NOMO-1 treated with DMSO at 0.1 percent for 48 hours (cell line): ENCODE data around the gene VSX2.
"Not testable (repeated sequence)": the region's sequence is repeated elsewhere in the genome, so short reads cannot be mapped to it uniquely, and the experiment has no call there.

Experiments
- DNase-seq: peaks from one replicate; lab custom pipeline; 2025; ENCODE audit not compliant: unreplicated experiment; lab: John Stamatoyannopoulos, UW

VSX2 gene

DNA sequence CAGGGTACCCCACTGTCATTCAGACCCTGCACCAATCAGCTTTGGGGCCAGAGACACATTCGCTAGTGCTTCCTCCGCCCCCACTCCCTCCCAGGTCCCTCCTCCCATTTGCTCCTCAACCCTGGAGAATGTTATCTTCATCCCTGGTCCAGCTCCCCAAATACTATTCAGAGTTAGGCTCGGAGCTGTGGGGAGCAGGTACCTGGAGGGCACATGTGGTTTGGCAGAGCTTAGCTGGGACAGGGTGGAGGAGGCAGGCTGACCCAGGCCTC is 19.5 kb downstream of the VSX2 start:
- no peak for DNase-seq

- no peak for DNase-seq
Observed at GRCh38 chr14:74259513-74259912, 20.3 kb downstream of the VSX2 start.

DNA sequence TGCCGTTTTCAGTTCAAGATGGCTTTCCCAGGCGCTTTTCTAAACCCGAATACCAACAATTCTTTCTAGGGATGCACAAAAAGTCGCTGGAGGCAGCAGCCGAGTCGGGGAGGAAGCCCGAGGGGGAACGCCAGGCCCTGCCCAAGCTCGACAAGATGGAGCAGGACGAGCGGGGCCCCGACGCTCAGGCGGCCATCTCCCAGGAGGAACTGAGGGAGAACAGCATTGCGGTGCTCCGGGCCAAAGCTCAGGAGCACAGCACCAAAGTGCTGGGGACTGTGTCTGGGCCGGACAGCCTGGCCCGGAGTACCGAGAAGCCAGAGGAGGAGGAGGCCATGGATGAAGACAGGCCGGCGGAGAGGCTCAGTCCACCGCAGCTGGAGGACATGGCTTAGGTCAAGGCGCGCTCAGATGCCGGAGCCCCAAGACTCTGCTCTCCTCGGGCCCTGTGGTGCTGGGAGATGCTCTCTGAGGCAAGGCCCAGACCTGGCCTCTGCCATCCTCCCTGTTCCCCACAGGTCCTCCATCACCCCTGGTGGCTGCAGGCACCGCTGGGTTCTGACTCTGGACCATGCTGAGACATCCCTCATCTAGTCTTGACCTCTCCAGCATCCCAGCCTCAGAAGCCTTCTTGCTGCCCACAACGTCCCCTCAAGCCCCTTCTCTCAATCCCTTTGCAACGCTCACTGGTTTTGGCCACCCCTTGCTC is 21.4 kb downstream of the VSX2 start:
- no peak for DNase-seq

GRCh38 chr14:74261288-74261687 is 22.0 kb downstream of the VSX2 start:
- no peak for DNase-seq

- no peak for DNase-seq
Observed at GRCh38 chr14:74262076-74262475, 22.8 kb downstream of the VSX2 start.

- DNase-seq: no peak
Observed at GRCh38 chr14:74263181-74263580, 23.9 kb downstream of the VSX2 start.

DNA sequence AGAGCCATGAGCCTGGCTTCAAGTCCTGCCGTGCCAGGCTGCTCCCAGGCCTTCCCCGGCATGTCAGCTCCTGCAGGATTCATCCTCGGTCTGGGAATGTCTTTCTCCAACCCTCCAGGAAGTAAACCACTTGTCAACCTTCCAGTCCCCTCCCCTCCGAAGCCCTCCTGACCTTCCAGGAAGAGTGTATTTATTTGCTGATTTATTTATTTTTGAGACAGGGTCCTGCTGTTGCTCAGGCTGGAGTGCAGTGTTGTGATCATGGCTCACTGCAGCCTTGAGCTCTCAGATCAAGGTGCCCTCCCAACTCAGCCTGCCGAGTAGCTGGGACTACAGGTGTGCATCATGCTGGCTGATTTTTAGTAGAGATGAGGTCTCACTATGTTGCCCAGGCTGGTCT is 24.7 kb downstream of the VSX2 start:
- DNase-seq: no peak

DNA sequence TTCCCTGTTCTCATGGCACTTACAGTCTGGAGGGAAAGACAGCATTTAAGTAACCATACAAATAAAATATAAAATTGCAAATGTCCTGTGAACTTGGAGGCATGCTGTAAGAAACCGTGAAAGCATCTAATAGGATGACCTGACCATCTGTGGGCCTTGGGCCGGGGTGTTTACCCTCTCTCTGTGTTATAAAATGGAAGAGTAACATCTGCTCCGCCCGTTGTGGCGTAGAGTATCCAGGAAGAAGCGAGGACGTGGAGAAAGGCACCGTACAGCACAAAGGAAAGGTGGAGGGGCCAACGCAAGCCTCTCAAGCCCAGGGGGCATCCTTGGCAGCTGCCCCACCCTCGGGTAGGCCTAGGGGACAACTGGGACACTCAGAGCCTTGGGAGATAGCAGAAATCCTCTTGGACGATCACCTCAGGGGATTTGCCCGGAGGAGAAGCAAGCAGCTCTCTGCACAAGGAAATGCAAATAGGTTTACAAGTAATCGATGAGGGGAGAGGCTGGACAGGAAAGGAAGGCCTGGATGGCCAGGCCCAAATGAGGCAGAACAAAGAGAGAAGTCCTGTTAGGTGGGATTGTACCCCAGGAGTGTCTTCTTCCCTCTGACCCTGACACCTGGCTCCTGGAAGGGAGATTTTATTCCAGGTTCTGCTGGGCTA is 26.2 kb downstream of the VSX2 start:
- no peak for DNase-seq

- DNase-seq: no peak
Observed at GRCh38 chr14:74267588-74267987, 28.3 kb downstream of the VSX2 start.

DNA sequence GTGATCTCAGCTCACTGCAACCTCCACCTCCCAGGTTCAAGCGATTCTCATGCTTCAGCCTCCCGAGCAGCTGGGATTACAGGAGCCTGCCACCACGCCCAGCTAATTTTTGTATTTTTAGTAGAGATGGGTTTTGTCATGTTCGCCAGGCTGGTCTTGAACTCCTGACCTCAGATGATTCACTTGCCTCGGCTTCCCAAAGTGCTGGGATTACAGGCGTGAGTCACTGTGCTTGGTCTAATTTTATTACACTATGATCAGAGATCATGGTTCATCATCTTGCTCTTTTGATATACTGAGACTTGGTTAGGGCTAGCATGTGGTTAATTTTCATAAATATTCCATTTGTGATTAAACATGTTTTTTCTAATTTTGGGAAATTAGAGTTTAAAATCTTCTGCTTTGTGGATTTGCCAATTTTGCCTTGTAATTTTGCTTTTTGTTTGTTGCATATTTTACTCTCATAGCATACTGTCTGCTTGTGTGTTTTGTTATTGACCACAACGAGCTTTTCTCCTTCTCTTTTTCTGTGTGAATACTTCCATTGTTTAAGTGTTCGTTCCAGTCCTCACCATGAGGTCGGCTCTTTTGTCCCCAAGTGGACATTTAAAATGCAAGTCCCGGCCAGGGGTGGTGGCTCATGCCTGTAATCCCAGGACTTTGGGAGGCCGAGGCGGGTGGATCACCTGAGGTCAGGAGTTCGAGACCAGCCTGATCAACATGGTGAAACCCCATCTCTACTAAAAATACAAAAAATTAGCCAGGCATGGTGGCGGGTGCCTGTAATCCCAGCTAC is 31.3 kb downstream of the VSX2 start:
- not testable (repeated sequence) for DNase-seq

DNA sequence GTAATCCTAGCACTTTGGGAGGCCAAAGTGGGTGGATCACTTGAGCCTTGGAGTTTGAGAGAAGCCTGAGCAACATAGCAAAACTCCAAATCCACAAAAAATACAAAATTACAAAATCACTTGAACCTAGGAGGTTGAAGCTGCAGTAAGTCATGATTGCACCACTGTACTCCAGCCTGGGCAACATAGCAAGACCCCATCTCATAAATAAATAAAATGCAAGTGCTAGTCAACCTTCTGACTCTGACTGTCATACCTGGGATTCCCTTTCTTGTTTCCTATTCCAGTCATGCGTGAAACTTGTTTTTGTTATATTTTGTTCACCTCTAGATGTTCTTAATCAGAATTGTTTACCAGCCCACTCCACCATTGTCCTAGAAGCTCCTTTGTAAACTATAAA is 32.1 kb downstream of the VSX2 start:
- no peak for DNase-seq

DNA sequence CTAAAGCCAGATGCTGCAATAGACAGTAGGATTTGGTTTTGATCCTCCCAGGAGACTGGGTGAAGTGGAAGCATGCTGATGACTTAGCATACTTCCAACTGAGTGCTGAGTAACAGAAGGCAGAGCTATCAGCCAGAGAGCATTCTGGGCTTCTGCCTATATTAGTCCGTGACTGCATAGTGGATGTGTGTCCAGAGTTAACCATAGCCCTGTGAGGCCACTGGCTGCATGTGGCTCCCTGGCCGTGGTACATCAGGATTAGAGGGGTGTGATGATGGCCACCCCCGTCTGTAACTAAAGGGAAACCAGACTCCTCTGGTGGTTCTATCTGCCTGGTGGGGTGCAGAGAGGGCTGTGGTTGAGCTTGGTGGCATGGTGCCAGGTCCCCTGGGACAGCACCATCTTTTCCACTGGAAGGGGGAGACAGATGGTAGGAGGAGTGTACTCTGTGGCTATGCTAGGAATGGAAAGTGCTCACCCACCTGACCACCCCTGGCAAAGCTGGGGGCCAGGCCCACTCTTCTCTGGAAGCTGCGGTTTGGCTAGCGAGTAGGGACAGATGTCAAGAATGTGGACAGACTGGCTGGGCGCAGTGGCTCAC is 36.1 kb downstream of the VSX2 start:
- DNase-seq: no peak

DNA sequence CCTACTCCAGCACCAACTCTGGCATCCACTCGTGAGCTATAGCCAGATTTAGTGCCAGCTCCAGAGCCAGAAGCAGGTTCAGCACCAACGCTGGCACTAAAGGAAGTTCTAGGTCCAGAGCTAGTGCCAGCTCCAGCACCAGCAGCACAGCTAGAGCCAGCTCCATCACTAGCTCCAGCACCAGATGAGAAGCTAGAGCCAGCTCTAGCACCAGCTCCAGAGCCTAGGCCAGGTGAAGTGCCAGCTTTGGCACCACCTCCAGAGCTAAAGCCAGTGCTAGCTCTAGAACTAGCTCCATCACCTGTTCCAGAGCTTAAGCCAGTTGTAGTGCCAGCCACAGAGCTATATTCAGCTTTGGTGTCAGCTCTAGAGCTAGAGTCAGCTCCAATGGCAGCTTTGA is 38.8 kb downstream of the VSX2 start:
- DNase-seq: no peak

DNA sequence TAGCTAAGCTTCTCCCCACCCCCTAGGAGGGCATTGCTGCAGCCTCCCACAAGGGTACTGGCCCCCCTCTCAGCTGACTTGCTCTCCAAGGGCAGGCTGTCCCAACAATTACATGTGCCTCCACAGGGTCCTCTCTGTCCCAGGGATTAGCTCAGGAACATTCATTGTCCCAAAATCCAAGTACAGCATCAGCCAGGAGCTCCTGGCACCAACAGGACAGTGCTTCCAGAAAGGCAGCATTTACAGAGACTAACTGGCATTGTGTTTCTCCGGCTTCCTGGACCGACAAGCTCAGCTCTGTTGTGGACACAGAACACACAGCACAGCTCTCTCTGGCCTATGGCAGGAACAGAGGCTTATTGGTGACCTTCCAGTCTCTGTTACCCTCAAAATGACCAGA is 41.8 kb downstream of the VSX2 start:
- DNase-seq: no peak

GRCh38 chr14:74286736-74287135 is 47.5 kb downstream of the VSX2 start:
- DNase-seq: no peak

- DNase-seq: no peak
Observed at GRCh38 chr14:74289801-74290200, 50.6 kb downstream of the VSX2 start.

GRCh38 chr14:74290415-74290814 is 51.2 kb downstream of the VSX2 start:
- no peak for DNase-seq

GRCh38 chr14:74292061-74292460 is 52.8 kb downstream of the VSX2 start:
- DNase-seq: no peak

- no peak for DNase-seq
Observed at GRCh38 chr14:74293606-74294005, 54.4 kb downstream of the VSX2 start.

DNA sequence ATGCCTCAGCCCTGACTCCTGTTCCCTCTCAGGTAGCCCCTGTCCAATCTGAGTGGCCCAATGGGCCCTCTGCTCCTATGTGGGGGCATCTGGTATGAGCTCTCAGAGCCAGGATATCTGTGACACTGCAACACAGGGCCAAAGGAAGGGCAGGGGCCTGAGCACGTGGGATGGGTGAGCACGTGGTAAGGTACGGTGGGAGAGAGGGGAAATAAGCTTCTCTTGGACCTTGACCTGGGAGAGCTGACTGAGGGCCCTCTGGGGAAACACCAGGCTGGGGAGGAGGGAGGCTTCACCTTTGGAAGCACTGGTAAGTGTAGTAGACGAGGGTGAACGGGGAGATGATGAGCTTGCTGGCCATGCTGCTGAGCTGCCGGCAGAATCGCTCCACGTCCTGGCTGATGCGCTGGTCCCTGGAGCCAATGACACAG is 56.8 kb downstream of the VSX2 start:
- DNase-seq: no peak

DNA sequence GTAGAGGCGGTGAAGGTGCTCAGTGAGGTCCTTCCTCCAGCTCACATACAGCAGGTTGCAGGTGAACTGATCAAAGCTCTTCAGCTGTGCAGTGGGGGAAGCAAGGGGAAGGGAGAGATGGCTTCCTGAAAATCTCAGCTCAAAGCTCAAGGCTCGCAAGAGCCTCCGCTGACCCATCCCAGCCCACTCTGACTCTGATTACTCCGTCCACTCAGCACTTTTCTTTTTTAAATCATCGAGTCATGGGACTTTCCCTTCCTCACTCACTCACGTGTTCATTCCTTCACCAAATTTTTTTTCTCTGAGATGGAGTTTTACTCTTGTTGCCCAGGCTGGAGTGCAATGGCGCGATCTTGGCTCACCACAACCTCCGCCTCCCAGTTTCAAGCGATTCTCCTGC is 58.7 kb downstream of the VSX2 start:
- no peak for DNase-seq

GRCh38 chr14:74299061-74299545 is 59.9 kb downstream of the VSX2 start:
- no peak for DNase-seq
